ENCODE measurements around the gene IL37.

DNA sequence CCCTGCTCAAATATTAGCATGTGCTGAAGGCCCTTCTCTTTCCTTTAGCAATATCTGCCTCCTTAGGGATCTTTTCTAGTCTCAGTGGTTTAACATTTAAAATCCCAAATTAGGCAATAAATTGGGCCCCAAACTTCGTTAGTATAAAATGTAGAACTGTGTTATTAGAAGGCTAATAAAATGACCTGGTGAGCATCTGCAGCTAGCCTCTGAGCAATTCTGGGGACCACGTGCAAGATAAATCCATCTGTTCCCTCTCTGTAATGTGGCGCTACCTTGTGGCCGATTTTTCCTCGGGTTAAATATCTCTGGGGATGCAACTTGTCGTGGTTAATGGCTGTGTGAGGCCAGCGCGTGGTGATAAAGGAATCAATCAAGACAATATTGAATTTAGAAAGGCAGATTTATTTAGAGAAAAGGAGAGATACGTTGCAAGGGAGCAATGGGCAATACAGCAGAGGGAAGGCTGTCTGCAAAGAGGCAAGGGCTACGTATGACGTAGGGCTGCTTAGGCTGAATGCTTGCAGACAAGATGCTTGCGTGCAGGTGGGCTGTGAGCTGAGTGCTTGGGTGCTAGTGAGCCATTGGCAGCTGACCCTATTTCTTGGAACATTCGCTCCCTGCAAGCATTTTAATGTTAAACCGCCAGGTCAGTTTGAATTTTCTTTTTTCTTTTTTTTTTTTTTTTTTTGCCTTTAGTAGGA is 48.3 kb downstream of the IL37 start:
- TF ChIP-seq HOXA7 (CRISPR knock-in tag; IDR thresholded peaks at IDR 0.05; ENCODE audit: borderline replicate concordance) (no peak), ZNF350 (tag by site-specific recombination; IDR thresholded peaks at IDR 0.05) (no peak), ATF2 (tag by site-specific recombination; IDR thresholded peaks at IDR 0.05; ENCODE audit: low read depth) (no peak), ZBTB21 (tag by site-specific recombination; IDR thresholded peaks at IDR 0.05) (no peak), CTCF (tag by site-specific recombination; IDR thresholded peaks at IDR 0.05) (no peak; the same call in 1 of the 2 replicates), ZNF112 (tag by site-specific recombination; IDR thresholded peaks at IDR 0.05) (no peak), ZNF571 (tag by site-specific recombination; IDR thresholded peaks at IDR 0.05) (no peak), ZNF664 (tag by site-specific recombination; IDR thresholded peaks at IDR 0.05) (no peak), ZNF558 (tag by site-specific recombination; IDR thresholded peaks at IDR 0.05) (no peak), ZNF2 (tag by site-specific recombination; IDR thresholded peaks at IDR 0.05) (no peak), ZNF555 (tag by site-specific recombination; conservative IDR thresholded peaks at IDR 0.05) (no peak)
